ENCODE results near the gene PFKL. TPM values are rescaled to one million over a fixed set of nuclear protein-coding genes. Genes with fewer than 3 reads are reported as not detected.

The PFKL gene
- total and polyA plus RNA-seq, 4 donors = 48.0 to 115 (median 103) TPM

DNA sequence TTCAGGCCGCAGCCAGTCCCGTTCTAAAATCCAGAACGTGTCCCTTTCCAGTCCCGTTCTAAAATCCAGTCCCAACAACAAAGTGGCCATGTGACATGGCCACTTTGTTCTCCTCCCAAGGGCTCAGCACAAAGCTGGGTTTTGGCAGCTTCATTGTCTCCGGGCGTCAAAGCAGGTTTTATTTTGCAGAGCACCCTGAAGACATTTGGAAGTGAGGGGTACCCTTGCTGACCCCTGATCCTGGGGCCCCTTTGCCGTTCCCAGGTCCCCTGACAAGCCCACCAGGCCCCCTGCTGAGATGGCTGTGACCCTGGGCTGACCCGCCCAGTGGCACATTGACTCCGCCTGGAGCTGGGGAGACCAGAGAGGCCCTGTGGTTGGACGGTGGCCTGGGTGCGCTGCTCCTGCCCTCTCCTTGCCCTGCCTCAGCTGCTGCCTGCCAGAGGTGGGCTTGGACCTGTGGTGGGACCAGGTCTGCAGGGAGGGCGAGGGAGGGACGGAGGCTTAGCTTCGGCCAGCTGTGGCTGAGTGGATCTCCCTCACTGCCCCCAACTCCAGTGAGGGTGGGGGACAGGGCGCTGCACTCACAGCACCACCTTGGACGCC is 4.3 kb downstream of the PFKL start:
- intact Hi-C loops (cut with DNase I) = loop anchor here (5.0 to 10.0 kb wide), 2 partner anchors 33 to 491 kb away; partner anchors contain the start of gene CFAP410 (in 1 of the 2)
- ATAC-seq (ENCODE audit: low FRiP score) (no peak), DNase-seq (no peak)
- Histone ChIP-seq H3K9me3 (ENCODE audit: control insufficient read depth, low read length) (no peaks in the 10 kb centered on the region), H3K4me3 (ENCODE audit: low read length in 2 of 2) (no peak overlapping the region), H3K4me1 (ENCODE audit: control insufficient read depth in 1 of 2, insufficient read depth in 2 of 2, low read length in 2 of 2) (no peaks in the 10 kb centered on the region), H3K36me3 (ENCODE audit: control insufficient read depth in 1 of 2, insufficient read depth in 2 of 2, low read length in 1 of 2) (no peaks in the 10 kb centered on the region), H3K27ac (ENCODE audit: low read depth in 1 of 2, low read length in 2 of 2) (no peak overlapping the region), H3K27me3 (ENCODE audit: control insufficient read depth in 1 of 2, insufficient read depth in 2 of 2, low read length in 1 of 2) (no peaks in the 10 kb centered on the region)
- WGBS, 2 donors = 49 to 58% methylated on average over 15 to 16 of the region's 16 CpGs

DNA sequence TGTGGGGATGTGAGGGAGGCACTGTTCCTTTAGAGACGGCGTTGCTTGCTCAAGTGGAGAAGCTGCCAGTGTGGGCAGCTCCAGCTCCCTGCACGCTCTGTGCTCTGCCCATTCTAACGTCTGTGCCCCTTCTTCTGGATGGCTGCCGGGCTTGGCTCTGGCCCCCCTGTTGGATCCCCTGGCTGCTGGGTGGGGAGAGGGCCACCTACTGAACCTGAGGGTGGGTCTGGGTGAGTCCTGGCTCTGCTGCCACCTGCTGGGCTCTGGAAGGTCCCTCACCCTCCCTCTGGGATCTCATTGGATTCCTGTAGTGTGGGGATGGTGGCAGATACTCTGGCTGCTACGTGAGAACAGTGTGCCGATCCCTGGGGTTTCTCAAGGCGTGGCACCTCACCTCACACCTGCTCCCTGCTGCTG is 5.0 kb downstream of the PFKL start:
- Histone ChIP-seq H3K9me3 (ENCODE audit: control insufficient read depth, low read length) (no peaks in the 10 kb centered on the region), H3K4me3 (ENCODE audit: low read length in 2 of 2) (no peak overlapping the region), H3K36me3 (ENCODE audit: control insufficient read depth in 1 of 2, insufficient read depth in 2 of 2, low read length in 1 of 2) (no peaks in the 10 kb centered on the region), H3K27ac (ENCODE audit: low read depth in 1 of 2, low read length in 2 of 2) (no peak overlapping the region), H3K27me3 (ENCODE audit: control insufficient read depth in 1 of 2, insufficient read depth in 2 of 2, low read length in 1 of 2) (no peaks in the 10 kb centered on the region), H3K4me1 (ENCODE audit: control insufficient read depth in 1 of 2, insufficient read depth in 2 of 2, low read length in 2 of 2) (no peaks in the 10 kb centered on the region)
- intact Hi-C loops (cut with DNase I) = loop anchor here (5.0 to 10.0 kb wide), 2 partner anchors 32 to 490 kb away; partner anchors contain the start of gene CFAP410 (in 1 of the 2)
- DNase-seq (peak in 1 of 2 donors; percentile 82), ATAC-seq (ENCODE audit: low FRiP score) (no peak)
- 17 to 32% methylated on average over 8 of the region's 8 CpGs for WGBS, 2 donors

DNA sequence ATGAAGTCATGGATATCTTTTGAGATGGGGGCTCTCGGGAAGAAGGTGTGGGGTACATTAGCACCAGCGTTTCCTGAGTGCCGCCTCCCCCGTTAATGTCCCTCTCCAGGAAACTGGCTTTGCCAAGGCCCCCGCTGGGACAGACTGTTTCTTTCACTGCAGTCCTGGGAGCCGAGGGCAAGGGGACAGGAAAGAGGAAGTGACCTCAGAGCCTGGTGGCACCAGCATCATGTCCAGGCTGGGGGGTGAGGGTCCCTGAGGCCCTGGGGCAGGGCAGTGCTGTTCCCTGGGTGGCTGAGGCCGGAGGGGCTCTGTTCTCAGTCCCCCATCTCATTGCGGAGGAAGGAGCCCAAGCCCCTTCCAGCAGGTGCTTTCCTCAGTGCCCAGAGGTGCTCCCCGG is 5.8 kb downstream of the PFKL start:
- Histone ChIP-seq H3K27me3 (ENCODE audit: control insufficient read depth in 1 of 2, insufficient read depth in 2 of 2, low read length in 1 of 2) (no peaks in the 10 kb centered on the region), H3K4me3 (ENCODE audit: low read length in 2 of 2) (no peak overlapping the region), H3K36me3 (ENCODE audit: control insufficient read depth in 1 of 2, insufficient read depth in 2 of 2, low read length in 1 of 2) (no peaks in the 10 kb centered on the region), H3K9me3 (ENCODE audit: control insufficient read depth, low read length) (no peaks in the 10 kb centered on the region), H3K4me1 (ENCODE audit: control insufficient read depth in 1 of 2, insufficient read depth in 2 of 2, low read length in 2 of 2) (no peaks in the 10 kb centered on the region), H3K27ac (ENCODE audit: low read depth in 1 of 2, low read length in 2 of 2) (no peak overlapping the region)
- intact Hi-C loops (cut with DNase I) = loop anchor here in 1 of 2 donors (10.0 kb wide), 1 partner anchor 489 kb away; no protein-coding TSS in a partner anchor
- ATAC-seq (ENCODE audit: low FRiP score) = no peak
- WGBS, 2 donors = 77 to 79% methylated on average over 9 of the region's 9 CpGs
- no peak for DNase-seq

DNA sequence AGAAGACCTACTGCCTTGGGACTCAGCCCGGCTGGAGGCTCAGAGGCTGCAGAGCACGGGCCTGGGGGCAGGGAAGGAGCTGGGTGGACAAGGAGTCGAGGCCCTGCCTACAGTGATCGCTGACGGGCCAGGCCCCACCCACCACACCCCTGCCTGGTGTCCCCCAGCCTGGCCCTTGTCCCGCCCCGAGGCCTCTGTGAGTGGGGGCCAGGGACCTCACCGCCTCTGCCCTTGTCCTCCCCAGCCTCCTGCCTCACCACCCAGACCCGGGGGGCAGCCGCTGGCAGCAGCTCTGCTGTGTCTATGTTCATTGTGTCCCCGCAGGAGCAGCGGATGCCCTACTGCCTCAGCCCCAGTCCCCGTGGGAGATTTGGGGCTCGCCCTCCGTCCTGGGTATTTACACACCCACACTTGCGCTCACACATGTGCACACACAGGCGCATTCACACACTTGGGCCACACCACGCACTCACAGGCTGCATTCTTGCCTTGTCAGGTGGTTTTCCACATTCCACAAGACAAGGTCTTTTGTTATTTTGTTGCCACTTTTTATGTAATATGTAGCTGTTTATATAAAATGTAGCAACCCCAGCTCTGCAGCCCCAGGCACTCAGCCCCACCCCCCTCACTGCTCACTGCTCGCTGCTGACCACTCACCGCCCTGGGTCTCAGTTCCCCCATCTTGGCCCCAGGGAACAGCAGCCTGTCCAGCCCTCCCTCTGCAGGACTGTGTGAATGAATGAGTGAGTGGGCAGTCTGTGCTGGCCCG is 7.3 kb downstream of the PFKL start:
- H3K4me3 ChIP-seq (ENCODE audit: low read length in 2 of 2) = no peak overlapping the region
- WGBS, 2 donors = 84% methylated on average over 21 of the region's 21 CpGs
- no peak for DNase-seq
- intact Hi-C loops (cut with DNase I) = loop anchor here in 1 of 2 donors (10.0 kb wide), 1 partner anchor 488 kb away; no protein-coding TSS in a partner anchor
- H3K9me3 ChIP-seq (ENCODE audit: control insufficient read depth, low read length) = no peaks in the 10 kb centered on the region
- no peaks in the 10 kb centered on the region for H3K27me3 ChIP-seq (ENCODE audit: control insufficient read depth in 1 of 2, insufficient read depth in 2 of 2, low read length in 1 of 2)
- H3K4me1 ChIP-seq (ENCODE audit: control insufficient read depth in 1 of 2, insufficient read depth in 2 of 2, low read length in 2 of 2) = no peaks in the 10 kb centered on the region
- no peak for ATAC-seq (ENCODE audit: low FRiP score)
- H3K27ac ChIP-seq (ENCODE audit: low read depth in 1 of 2, low read length in 2 of 2) = no peak overlapping the region
- peaks cover 0 to 3% of the 10 kb centered on the region in 2 donors for H3K36me3 ChIP-seq (ENCODE audit: control insufficient read depth in 1 of 2, insufficient read depth in 2 of 2, low read length in 1 of 2)

DNA sequence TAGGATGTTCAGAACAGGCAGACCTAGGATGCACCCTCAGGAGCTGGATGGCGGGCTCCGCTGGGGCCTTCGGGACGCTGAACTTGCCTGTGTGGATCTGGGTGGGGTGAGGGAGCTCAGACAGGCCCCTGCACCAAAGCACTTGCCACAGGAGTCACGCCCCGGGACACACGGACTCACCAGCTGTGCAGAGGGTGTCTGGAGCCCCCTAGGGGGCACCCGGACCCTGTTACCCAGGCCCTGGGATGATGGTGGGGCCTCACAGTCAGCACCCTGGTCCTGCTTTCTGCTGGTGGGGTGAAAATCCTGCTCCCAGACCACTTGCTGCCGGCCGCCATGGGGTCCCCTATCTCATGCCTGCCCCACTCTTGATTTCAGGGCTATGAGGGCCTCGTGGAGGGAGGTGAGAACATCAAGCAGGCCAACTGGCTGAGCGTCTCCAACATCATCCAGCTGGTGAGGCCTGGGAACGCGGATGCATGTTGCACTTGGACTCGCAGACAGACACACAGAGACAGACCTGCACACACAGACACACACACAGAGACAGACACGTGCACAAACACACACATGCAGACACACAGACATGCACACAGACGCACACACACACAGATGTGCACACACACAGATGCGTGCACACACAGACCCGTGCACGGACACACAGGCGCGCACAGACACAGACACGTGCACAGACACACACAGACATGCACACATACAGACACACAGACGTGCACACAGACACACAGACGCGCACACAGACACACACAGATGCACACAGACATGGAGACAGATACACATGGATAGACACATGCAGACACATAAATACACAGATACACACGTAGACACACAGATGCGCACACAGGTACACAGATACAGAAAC is 11.0 kb downstream of the PFKL start:
- H3K4me3 ChIP-seq (ENCODE audit: low read length in 2 of 2) = no peak overlapping the region
- H3K9me3 ChIP-seq (ENCODE audit: control insufficient read depth, low read length) = no peaks in the 10 kb centered on the region
- no peak for ATAC-seq (ENCODE audit: low FRiP score)
- no peak for DNase-seq
- H3K27me3 ChIP-seq (ENCODE audit: control insufficient read depth in 1 of 2, insufficient read depth in 2 of 2, low read length in 1 of 2) = no peaks in the 10 kb centered on the region
- H3K36me3 ChIP-seq (ENCODE audit: control insufficient read depth in 1 of 2, insufficient read depth in 2 of 2, low read length in 1 of 2) = peaks cover 0 to 6% of the 10 kb centered on the region in 2 donors
- H3K4me1 ChIP-seq (ENCODE audit: control insufficient read depth in 1 of 2, insufficient read depth in 2 of 2, low read length in 2 of 2) = no peaks in the 10 kb centered on the region
- H3K27ac ChIP-seq (ENCODE audit: low read depth in 1 of 2, low read length in 2 of 2) = no peak overlapping the region
- intact Hi-C loops (cut with DNase I) = no loop called here
- 90% methylated on average over 28 of the region's 28 CpGs for WGBS, 2 donors

DNA sequence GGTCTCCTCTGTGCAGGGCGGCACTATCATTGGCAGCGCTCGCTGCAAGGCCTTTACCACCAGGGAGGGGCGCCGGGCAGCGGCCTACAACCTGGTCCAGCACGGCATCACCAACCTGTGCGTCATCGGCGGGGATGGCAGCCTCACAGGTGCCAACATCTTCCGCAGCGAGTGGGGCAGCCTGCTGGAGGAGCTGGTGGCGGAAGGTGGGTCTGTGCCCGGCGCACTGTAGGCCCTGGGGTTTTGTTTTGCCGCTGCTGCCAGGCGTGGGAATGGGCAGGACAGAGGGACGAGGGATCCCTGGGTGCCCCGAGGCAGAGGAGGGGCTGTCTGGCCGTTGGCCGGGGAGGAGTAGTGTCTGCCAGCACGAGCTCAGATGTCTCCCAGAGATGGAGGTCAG is 12.2 kb downstream of the PFKL start:
- Histone ChIP-seq H3K27ac (ENCODE audit: low read depth in 1 of 2, low read length in 2 of 2) (no peak overlapping the region), H3K36me3 (ENCODE audit: control insufficient read depth in 1 of 2, insufficient read depth in 2 of 2, low read length in 1 of 2) (peaks cover 0 to 6% of the 10 kb centered on the region in 2 donors), H3K9me3 (ENCODE audit: control insufficient read depth, low read length) (no peaks in the 10 kb centered on the region), H3K27me3 (ENCODE audit: control insufficient read depth in 1 of 2, insufficient read depth in 2 of 2, low read length in 1 of 2) (no peaks in the 10 kb centered on the region), H3K4me3 (ENCODE audit: low read length in 2 of 2) (no peak overlapping the region), H3K4me1 (ENCODE audit: control insufficient read depth in 1 of 2, insufficient read depth in 2 of 2, low read length in 2 of 2) (no peaks in the 10 kb centered on the region)
- WGBS, 2 donors = 91% methylated on average over 19 to 22 of the region's 22 CpGs
- intact Hi-C loops (cut with DNase I) = no loop called here
- DNase-seq = no peak
- no peak for ATAC-seq (ENCODE audit: low FRiP score)

DNA sequence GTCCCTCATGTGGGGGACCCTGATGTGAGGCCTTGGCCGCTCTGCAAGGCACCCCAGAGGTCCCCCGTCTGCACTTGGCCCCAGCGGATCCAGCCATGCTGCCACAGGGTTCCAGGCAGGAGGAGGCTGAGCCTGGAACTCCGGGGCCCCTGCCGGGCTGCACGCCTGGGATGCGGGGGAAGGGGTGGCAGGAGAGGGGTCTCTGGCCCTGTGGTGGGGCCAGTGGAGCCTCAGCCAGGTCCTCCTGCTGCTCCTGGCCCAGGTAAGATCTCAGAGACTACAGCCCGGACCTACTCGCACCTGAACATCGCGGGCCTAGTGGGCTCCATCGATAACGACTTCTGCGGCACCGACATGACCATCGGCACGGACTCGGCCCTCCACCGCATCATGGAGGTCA is 12.9 kb downstream of the PFKL start:
- no peak overlapping the region for H3K4me3 ChIP-seq (ENCODE audit: low read length in 2 of 2)
- ATAC-seq (ENCODE audit: low FRiP score) = no peak
- H3K36me3 ChIP-seq (ENCODE audit: control insufficient read depth in 1 of 2, insufficient read depth in 2 of 2, low read length in 1 of 2) = peaks cover 0 to 6% of the 10 kb centered on the region in 2 donors
- no peaks in the 10 kb centered on the region for H3K9me3 ChIP-seq (ENCODE audit: control insufficient read depth, low read length)
- DNase-seq = no peak
- H3K27ac ChIP-seq (ENCODE audit: low read depth in 1 of 2, low read length in 2 of 2) = no peak overlapping the region
- H3K4me1 ChIP-seq (ENCODE audit: control insufficient read depth in 1 of 2, insufficient read depth in 2 of 2, low read length in 2 of 2) = no peaks in the 10 kb centered on the region
- 93% methylated on average over 15 to 19 of the region's 19 CpGs for WGBS, 2 donors
- intact Hi-C loops (cut with DNase I) = no loop called here
- H3K27me3 ChIP-seq (ENCODE audit: control insufficient read depth in 1 of 2, insufficient read depth in 2 of 2, low read length in 1 of 2) = no peaks in the 10 kb centered on the region

DNA sequence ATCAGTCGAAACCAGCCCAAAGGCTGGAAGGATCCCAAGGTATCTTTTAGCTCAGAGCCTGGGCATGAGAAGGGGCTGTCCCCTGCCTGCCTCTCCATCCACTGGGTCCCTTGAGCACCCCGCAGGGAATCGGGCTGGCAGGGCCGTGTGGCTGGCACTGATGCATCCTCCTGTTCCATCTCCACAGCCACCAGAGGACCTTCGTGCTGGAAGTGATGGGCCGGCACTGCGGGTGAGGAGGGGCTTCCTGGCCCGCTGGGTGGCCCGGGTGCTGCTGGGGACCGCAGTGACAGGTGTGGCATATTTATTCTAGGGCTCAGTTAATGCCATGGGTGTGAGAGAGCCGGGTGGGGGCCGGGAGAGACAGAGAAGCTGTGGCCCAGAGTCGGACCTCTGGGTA is 13.6 kb downstream of the PFKL start:
- H3K27ac ChIP-seq (ENCODE audit: low read depth in 1 of 2, low read length in 2 of 2) = no peak overlapping the region

More for the DNA sequence above, 13.6 kb downstream of the PFKL start:
- Histone ChIP-seq H3K4me1 (ENCODE audit: control insufficient read depth in 1 of 2, insufficient read depth in 2 of 2, low read length in 2 of 2) (no peaks in the 10 kb centered on the region), H3K27me3 (ENCODE audit: control insufficient read depth in 1 of 2, insufficient read depth in 2 of 2, low read length in 1 of 2) (no peaks in the 10 kb centered on the region), H3K9me3 (ENCODE audit: control insufficient read depth, low read length) (no peaks in the 10 kb centered on the region), H3K4me3 (ENCODE audit: low read length in 2 of 2) (no peak overlapping the region), H3K36me3 (ENCODE audit: control insufficient read depth in 1 of 2, insufficient read depth in 2 of 2, low read length in 1 of 2) (peaks cover 0 to 6% of the 10 kb centered on the region in 2 donors)
- intact Hi-C loops (cut with DNase I) = no loop called here
- no peak for DNase-seq
- 88% methylated on average over 12 to 13 of the region's 13 CpGs for WGBS, 2 donors
- ATAC-seq (ENCODE audit: low FRiP score) = no peak

Measured in aorta (tissue), 5 donors.